GM21515 (cell line): ENCODE measurements around the gene SLC2A5.
"Not testable (repeated sequence)": the region's sequence is repeated elsewhere in the genome, so short reads cannot be mapped to it uniquely, and the experiment has no call there.

ENCODE experiments used
- ATAC-seq: cut with Tn5 transposase; IDR thresholded peaks from one replicate; pipeline ENCODE4 v1.9.1; 2021; ENCODE audit not compliant: unreplicated experiment

Gene SLC2A5

GRCh38 chr1:9069326-9070100 lies at the start of gene SLC2A5:
Gene SLC2A5, minus strand, starts transcription at chr1:9069635. Its CDS starts 99 bp downstream, at chr1:9069536.
- peak; percentile 85 for ATAC-seq

- ATAC-seq: no peak
These were observed 48.8 kb upstream of the SLC2A5 start for GRCh38 chr1:9118186-9118585.

- ATAC-seq: no peak
These were observed 46.1 kb upstream of the SLC2A5 start for GRCh38 chr1:9115351-9116205.

- ATAC-seq: no peak
These were observed 43.8 kb upstream of the SLC2A5 start for GRCh38 chr1:9112961-9113880.

GRCh38 chr1:9111957-9112356 lies 42.5 kb upstream of the SLC2A5 start:
- no peak for ATAC-seq

- ATAC-seq: no peak
These were observed 41.9 kb upstream of the SLC2A5 start for GRCh38 chr1:9111357-9111691.

GRCh38 chr1:9110669-9111356 lies 41.4 kb upstream of the SLC2A5 start:
- no peak for ATAC-seq

- ATAC-seq: no peak
These were observed 38.7 kb upstream of the SLC2A5 start for GRCh38 chr1:9108056-9108665.

- ATAC-seq: no peak
These were observed 37.7 kb upstream of the SLC2A5 start for GRCh38 chr1:9107136-9107535.

- no peak for ATAC-seq
These were observed 36.9 kb upstream of the SLC2A5 start for GRCh38 chr1:9106286-9106685.

- ATAC-seq: no peak
These were observed 36.0 kb upstream of the SLC2A5 start for GRCh38 chr1:9105336-9105867.

GRCh38 chr1:9101510-9102146 lies 32.2 kb upstream of the SLC2A5 start:
- no peak for ATAC-seq

- no peak for ATAC-seq
These were observed 31.1 kb upstream of the SLC2A5 start for GRCh38 chr1:9100471-9101043.

GRCh38 chr1:9099555-9099954 lies 30.1 kb upstream of the SLC2A5 start:
- no peak for ATAC-seq

GRCh38 chr1:9097947-9098705 lies 28.7 kb upstream of the SLC2A5 start:
- ATAC-seq: no peak

- no peak for ATAC-seq
These were observed 26.4 kb upstream of the SLC2A5 start for GRCh38 chr1:9095818-9096217.

GRCh38 chr1:9093996-9094595 lies 24.7 kb upstream of the SLC2A5 start:
- not testable (repeated sequence) for ATAC-seq

GRCh38 chr1:9093581-9093980 lies 24.1 kb upstream of the SLC2A5 start:
- ATAC-seq: no peak
